Measurements from ENCODE around the gene LRRK2.

- no peak for TF ChIP-seq POLR2AphosphoS5 (IDR thresholded peaks at IDR 0.05; ENCODE audit: low read depth, low read length)
- TF ChIP-seq, protein P1, sequence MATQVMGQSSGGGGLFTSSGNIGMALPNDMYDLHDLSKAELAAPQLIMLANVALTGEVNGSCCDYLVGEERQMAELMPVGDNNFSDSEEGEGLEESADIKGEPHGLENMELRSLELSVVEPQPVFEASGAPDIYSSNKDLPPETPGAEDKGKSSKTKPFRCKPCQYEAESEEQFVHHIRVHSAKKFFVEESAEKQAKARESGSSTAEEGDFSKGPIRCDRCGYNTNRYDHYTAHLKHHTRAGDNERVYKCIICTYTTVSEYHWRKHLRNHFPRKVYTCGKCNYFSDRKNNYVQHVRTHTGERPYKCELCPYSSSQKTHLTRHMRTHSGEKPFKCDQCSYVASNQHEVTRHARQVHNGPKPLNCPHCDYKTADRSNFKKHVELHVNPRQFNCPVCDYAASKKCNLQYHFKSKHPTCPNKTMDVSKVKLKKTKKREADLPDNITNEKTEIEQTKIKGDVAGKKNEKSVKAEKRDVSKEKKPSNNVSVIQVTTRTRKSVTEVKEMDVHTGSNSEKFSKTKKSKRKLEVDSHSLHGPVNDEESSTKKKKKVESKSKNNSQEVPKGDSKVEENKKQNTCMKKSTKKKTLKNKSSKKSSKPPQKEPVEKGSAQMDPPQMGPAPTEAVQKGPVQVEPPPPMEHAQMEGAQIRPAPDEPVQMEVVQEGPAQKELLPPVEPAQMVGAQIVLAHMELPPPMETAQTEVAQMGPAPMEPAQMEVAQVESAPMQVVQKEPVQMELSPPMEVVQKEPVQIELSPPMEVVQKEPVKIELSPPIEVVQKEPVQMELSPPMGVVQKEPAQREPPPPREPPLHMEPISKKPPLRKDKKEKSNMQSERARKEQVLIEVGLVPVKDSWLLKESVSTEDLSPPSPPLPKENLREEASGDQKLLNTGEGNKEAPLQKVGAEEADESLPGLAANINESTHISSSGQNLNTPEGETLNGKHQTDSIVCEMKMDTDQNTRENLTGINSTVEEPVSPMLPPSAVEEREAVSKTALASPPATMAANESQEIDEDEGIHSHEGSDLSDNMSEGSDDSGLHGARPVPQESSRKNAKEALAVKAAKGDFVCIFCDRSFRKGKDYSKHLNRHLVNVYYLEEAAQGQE (IDR thresholded peaks at IDR 0.05; ENCODE audit: insufficient read depth in 1 of 2, low read depth in 2 of 2, low read length in 2 of 2), result no peak
Measured at GRCh38 chr12:40203060-40203430, 21.8 kb upstream of the LRRK2 start.
